SU-DHL-6 (cell line): ENCODE data around the gene PTPRK.

Experiments used
- CTCF ChIP-seq: fragments of 200-600 bp; sonication (generic); IDR thresholded peaks from one replicate; pipeline ENCODE4 v1.5.1; 2017; ENCODE audit warnings: antibody characterized with exemption, mild to moderate bottlenecking, low read length, moderate library complexity; ENCODE audit not compliant: insufficient read depth, poor library complexity, severe bottlenecking
- EZH2phosphoT487 ChIP-seq: fragments of 200-600 bp; sonication (generic), shearing (Covaris generic); conservative IDR thresholded peaks from 2 replicates; pipeline ENCODE4 v1.6.1; 2018; ENCODE audit warnings: mild to moderate bottlenecking, antibody characterized with exemption, low read length, moderate library complexity, mixed read lengths

GRCh38 chr6:128379577-128379976 lies 140.8 kb downstream of the PTPRK start:
- TF ChIP-seq CTCF (no peak), EZH2phosphoT487 (no peak)
